ENCODE measurements around the gene ERBIN.
"Not testable (repeated sequence)": the region's sequence is repeated elsewhere in the genome, so short reads cannot be mapped to it uniquely, and the experiment has no call there.

ERBIN gene

GRCh38 chr5:65926276-65926783 lies at the start of gene ERBIN:
TSS of gene ERBIN (plus strand) at chr5:65926575. CDS start at chr5:65992719, 66,144 bp downstream.
- DNase-seq: peak; percentile 76 to 79

- DNase-seq: no peak
These were observed 49.4 kb upstream of the ERBIN start for GRCh38 chr5:65876970-65877369.

DNA sequence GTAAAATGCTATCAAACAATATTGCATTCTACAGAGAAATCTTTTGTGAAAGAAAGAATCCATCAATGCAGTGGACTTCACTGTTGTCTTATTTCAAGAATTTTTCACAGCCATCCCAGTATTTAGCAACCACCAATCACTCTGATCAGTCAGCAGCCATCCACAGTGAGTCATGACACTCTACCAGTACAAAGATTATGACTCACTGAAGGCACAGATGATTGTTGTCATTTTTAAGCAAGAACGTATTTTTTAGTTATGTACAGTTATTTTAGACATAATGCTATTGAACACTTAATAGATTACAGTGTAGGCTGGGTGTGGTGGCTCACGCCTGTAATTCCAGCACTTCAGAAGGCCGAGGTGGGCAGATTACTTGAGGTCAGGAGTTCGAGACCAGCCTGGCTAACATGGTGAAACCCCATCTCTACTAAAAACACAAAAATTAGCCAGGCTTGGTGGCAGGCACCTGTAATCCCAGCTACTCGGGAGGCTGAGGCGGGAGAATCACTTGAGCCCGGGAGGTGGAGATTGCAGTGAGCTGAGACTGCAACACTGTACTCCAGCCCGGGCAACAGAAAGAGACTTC lies 46.6 kb upstream of the ERBIN start:
- peak in 1 of 2 experiments; percentile 8 for DNase-seq

GRCh38 chr5:65880496-65881072 lies 45.8 kb upstream of the ERBIN start:
- DNase-seq: no peak

DNA sequence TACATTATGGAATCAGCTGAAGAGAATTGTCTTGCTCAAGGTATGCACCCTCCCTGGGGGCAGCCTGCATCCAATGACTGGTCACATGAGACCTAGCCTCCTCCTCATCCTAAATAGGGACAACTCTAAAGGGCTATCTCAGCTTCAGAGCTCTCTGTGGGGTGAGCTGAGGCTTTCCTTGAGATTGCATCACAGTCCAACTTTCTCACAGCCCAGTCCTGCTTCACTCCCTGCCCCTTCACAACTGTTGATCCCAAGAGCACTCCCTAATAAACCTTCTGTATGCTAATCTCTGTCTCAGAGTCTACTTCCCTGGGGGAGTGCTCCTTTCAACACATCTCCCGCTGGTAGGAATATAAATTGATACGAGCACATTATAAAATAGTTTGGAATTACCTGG lies 44.1 kb upstream of the ERBIN start:
- no peak for DNase-seq

DNA sequence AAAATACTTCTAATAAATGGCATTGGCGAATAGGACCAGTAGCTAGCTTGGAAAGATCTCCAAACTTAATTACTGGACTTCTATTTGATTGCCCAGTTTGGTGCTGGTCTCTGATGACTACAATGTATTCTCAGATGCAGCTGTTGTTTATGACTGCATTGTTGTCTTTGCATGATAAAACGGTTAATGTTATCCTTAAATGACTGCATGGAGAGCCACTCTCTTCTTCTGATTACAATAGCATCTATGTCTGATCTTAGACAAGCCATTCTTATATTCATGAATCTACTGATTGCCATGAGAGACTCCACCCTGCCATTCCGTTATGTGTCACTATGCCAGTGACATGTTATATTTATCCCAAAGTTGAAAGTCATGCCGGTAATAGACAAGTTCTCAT lies 42.9 kb upstream of the ERBIN start:
- no peak for DNase-seq

GRCh38 chr5:65886387-65886786 lies 40.0 kb upstream of the ERBIN start:
- no peak for DNase-seq

GRCh38 chr5:65892024-65892423 lies 34.4 kb upstream of the ERBIN start:
- not testable (repeated sequence) for DNase-seq

DNA sequence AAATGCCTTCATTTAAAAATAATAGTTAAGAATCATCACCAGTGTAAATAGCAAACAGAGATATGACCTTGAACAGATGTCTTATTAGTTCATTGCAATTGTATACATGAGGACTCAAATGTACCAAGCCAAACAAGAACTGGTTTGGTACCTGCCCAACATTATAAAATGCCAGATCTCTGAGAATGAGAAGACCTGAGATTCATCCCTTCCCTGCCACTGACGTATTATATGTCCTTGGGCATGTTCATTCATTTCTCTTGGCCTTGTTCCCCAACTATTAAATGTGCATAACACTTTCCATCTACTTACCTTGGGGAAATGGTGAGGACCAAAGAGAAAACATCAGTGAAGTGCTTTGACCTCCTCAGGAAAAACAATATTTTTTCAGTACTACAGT lies 33.6 kb upstream of the ERBIN start:
- DNase-seq: no peak

DNA sequence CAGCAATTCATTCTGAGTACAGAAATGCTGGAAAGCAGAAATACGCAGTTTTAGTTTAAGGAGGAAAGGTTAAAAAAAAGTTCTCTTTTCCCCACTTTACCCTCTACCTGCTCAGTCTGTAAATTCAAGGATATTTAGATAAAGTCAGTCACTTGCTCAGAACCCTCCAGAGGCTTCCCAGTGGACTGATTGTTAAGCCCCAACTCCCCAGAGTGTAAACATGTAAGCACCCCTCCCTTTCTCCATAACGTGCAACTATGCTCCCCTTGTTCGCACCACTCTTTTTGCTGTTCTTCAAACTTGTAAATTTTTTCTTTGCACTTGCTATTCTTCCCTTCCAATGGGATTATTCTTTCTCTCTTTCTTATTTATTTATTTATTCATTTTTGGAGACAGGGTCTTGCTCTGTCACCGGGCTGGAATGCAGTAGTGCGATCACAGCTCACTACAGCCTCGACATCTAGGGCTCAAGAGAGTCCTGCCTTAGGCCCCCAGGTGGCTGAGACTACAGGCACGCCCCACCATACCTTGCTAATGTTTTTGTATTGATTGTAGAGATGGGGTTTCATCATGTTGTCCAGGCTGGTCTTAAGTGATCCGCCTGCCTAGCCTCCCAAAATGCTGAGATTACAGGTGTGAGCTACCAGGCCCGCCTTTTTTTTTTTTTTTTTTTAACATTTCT lies 32.5 kb upstream of the ERBIN start:
- DNase-seq: no peak

DNA sequence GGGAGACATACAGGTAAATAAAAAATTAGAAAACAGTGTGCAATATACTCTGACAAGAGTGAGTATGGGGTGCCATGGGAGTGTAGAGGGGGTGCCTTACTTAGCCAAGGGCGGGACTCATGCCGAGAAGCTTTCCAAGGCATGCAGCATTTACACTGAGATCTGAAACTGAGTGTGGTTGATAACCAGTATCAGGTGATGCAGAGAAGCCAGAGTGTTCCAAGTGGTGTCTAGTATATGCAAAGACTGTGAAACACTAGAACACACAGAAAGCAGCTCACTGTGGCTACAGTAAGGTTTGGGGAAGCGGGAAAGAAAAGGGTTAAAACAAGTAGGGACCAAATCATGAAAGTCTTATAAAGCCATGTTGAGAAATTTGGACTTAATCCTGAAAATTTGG lies 30.5 kb upstream of the ERBIN start:
- DNase-seq: no peak

DNA sequence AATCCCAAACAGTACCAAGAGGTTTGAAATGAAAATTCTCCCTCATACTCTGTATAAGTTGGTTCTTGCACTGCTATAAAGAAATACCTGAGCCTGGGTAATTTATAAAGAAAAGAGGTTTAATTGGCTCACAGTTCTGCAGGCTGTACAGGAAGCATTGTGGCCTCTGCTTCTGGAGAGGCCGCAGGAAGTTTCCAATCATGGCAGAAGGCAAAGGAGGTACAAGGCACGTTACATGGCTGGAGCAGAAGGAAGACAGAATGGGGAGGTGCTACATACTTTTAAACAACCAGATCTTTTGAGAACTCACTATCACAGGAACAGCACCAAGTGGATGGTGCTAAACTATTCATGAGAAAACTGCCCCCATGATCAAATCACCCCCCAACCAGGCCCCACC lies 25.6 kb upstream of the ERBIN start:
- DNase-seq: no peak

GRCh38 chr5:65902104-65902503 lies 24.3 kb upstream of the ERBIN start:
- DNase-seq: no peak

DNA sequence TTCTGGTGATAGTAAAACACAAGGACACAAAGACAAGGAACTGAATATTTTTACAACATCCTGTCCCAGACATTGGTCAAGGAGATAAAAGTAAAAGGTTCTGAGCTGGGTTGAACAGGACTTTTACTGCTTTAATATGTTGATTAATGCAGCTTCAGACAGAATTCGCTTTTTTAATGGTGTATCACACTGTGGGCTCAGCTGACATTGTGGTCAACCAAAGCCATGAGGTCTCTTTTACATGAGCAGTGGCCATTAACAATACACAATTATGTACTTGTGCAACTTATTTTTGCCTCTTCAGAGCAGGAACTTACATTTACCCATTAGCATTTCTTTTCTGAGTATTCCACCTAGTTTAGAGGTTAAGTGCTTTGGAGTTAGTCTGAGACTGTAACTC lies 22.8 kb upstream of the ERBIN start:
- DNase-seq: no peak

GRCh38 chr5:65906256-65906655 lies 20.1 kb upstream of the ERBIN start:
- no peak for DNase-seq

- no peak for DNase-seq
These were observed 19.2 kb upstream of the ERBIN start for GRCh38 chr5:65907135-65907534.

DNA sequence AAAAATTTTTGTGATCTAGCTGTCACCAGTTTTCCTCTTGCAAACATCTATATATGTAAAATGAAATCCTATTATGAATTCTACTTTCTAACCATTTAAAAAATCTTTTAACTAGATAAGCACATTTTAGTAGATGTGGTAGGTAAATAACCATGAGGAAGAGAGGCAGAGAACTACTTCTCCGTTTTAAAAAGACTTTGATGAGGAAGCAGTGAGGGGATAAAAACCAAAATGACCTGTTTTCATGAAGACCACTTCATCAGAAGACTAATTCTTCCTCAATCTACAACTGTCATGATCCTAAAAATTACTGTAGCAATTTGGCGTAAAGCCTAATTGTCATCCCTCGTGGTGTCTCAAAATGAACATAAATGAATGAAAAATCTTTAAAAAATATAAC lies 15.7 kb upstream of the ERBIN start:
- no peak for DNase-seq

DNA sequence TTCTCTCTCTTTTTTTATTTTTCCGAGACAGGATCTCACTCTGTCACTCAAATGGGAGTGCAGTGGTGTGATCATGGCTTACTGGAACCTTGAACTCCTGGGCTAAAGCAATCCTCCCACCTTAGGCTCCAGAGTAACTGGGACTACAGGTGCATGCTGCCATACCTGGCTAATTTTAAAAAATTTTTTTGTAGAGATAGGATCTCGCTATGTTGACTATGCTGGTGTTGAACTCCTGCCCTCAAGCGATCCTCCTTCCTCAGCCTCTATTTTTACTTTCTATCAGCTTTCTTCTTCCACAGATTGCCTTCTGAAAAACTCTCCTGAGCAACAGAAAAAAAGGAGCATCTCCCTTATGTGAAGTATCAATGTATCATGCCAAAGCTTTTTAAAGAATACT lies 14.1 kb upstream of the ERBIN start:
- no peak for DNase-seq

- DNase-seq: no peak
These were observed 12.9 kb upstream of the ERBIN start for GRCh38 chr5:65913519-65913918.

- no peak for DNase-seq
These were observed 11.7 kb upstream of the ERBIN start for GRCh38 chr5:65914641-65915196.

DNA sequence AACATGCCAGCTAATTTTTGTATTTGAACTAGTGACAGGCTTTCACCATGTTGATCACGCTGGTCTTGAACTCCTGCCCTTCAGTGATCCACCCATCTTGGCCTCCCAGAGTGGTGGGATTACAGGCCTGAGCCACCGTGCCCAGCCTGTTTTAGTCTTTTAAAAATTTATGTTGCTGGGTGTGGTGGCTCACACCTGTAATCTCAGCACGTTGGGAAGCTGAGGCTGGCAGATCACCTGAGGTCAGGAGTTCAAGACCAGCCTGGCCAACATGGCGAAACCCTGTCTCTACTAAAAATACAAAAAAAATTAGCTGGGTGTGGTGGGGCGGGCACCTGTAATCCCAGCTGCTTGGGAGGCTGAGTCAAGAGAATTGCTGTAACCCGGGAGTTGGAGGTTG lies 10.7 kb upstream of the ERBIN start:
- DNase-seq: not testable (repeated sequence)

- DNase-seq: no peak
These were observed 10.3 kb upstream of the ERBIN start for GRCh38 chr5:65916066-65916465.

- DNase-seq: no peak
These were observed 9.7 kb upstream of the ERBIN start for GRCh38 chr5:65916636-65917035.

- no peak for DNase-seq
These were observed 6.6 kb upstream of the ERBIN start for GRCh38 chr5:65919773-65920172.

Measured in activated CD4-positive, alpha-beta T cell treated with anti-CD3 and anti-CD28 coated beads, Interleukin-2, amount 50 U/mL, for 48 hours (primary cell).